ENCODE measurements around the gene NPR2. TPM values are rescaled to one million over a fixed set of nuclear protein-coding genes. Genes with fewer than 3 reads are reported as not detected.

NPR2 gene
- total RNA-seq, 1 donor from 2014 or later, result 24.2 TPM

GRCh38 chr9:35792826-35793225, 1.4 kb downstream of the NPR2 start:
- DNase-seq, result no peak
- intact Hi-C loops (cut with DNase I), result loop anchor here (5.0 to 10.0 kb wide), 2 partner anchors 34 to 232 kb away; partner anchors contain the start of genes FAM221B and TMEM8B
- ATAC-seq (ENCODE audit: poor library complexity), result no peak

- DNase-seq, result no peak
- ATAC-seq (ENCODE audit: poor library complexity), result no peak
- intact Hi-C loops (cut with DNase I), result loop anchor here (5.0 to 10.0 kb wide), 2 partner anchors 34 to 231 kb away; partner anchors contain the start of genes FAM221B and TMEM8B
These were observed 2.1 kb downstream of the NPR2 start for GRCh38 chr9:35793461-35793860.

- DNase-seq (no peak), ATAC-seq (ENCODE audit: poor library complexity) (no peak)
- intact Hi-C loops (cut with DNase I), result loop anchor here (10.0 kb wide), 1 partner anchor 229 kb away; no protein-coding TSS in a partner anchor
These were observed 4.3 kb downstream of the NPR2 start for GRCh38 chr9:35795695-35796094.

GRCh38 chr9:35797311-35798109, 6.1 kb downstream of the NPR2 start:
- intact Hi-C loops (cut with DNase I), result loop anchor here (10.0 kb wide), 1 partner anchor 227 kb away; no protein-coding TSS in a partner anchor
- no peak for DNase-seq

GRCh38 chr9:35798658-35799374, 7.4 kb downstream of the NPR2 start:
- DNase-seq (no peak), ATAC-seq (ENCODE audit: poor library complexity) (no peak)
- intact Hi-C loops (cut with DNase I), result loop anchor here (10.0 kb wide), 1 partner anchor 226 kb away; no protein-coding TSS in a partner anchor

More at GRCh38 chr9:35797311-35798109, 6.1 kb downstream of the NPR2 start:
- ATAC-seq (ENCODE audit: poor library complexity), result no peak

- intact Hi-C loops (cut with DNase I), result no loop called here
- DNase-seq, result no peak
- no peak for ATAC-seq (ENCODE audit: poor library complexity)
These were observed 9.1 kb downstream of the NPR2 start for GRCh38 chr9:35800530-35800929.

GRCh38 chr9:35801328-35802128, 10.1 kb downstream of the NPR2 start:
- DNase-seq (no peak), ATAC-seq (ENCODE audit: poor library complexity) (no peak)
- intact Hi-C loops (cut with DNase I), result no loop called here

GRCh38 chr9:35806101-35806500, 14.7 kb downstream of the NPR2 start:
- intact Hi-C loops (cut with DNase I), result no loop called here
- no peak for DNase-seq
- no peak for ATAC-seq (ENCODE audit: poor library complexity)

GRCh38 chr9:35808433-35808832, 17.0 kb downstream of the NPR2 start:
- intact Hi-C loops (cut with DNase I), result no loop called here
- no peak for DNase-seq
- no peak for ATAC-seq (ENCODE audit: poor library complexity)

- ATAC-seq (ENCODE audit: poor library complexity) (no peak), DNase-seq (no peak)
- intact Hi-C loops (cut with DNase I), result no loop called here
These were observed 18.7 kb downstream of the NPR2 start for GRCh38 chr9:35810122-35810521.

GRCh38 chr9:35811381-35812024, 20.1 kb downstream of the NPR2 start:
- intact Hi-C loops (cut with DNase I), result no loop called here

GRCh38 chr9:35812025-35812602, 20.7 kb downstream of the NPR2 start, which contains the start of gene SPAG8:
Gene SPAG8 (minus strand): TSS chr9:35812262. CDS start chr9:35812147, 115 bp downstream.
- peak; percentile 97 for DNase-seq
- ATAC-seq (ENCODE audit: poor library complexity), result peak; percentile 77
- intact Hi-C loops (cut with DNase I), result no loop called here

More at GRCh38 chr9:35811381-35812024, 20.1 kb downstream of the NPR2 start:
- ATAC-seq (ENCODE audit: poor library complexity), result peak; percentile 3
- peak; percentile 59 for DNase-seq

- intact Hi-C loops (cut with DNase I), result no loop called here
These were observed 22.2 kb downstream of the NPR2 start for GRCh38 chr9:35813434-35814105.

GRCh38 chr9:35814106-35814840, 22.9 kb downstream of the NPR2 start:
- DNase-seq, result peak; percentile 85
- peak; percentile 66 for ATAC-seq (ENCODE audit: poor library complexity)
- intact Hi-C loops (cut with DNase I), result no loop called here

More at GRCh38 chr9:35813434-35814105, 22.2 kb downstream of the NPR2 start:
- DNase-seq (no peak), ATAC-seq (ENCODE audit: poor library complexity) (no peak)

GRCh38 chr9:35814841-35815543, 23.6 kb downstream of the NPR2 start, which contains the start of gene HINT2:
Gene HINT2 (minus strand): TSS chr9:35815042. CDS start chr9:35814979, 63 bp downstream.
- intact Hi-C loops (cut with DNase I), result no loop called here
- peak; percentile 98 for DNase-seq
- ATAC-seq (ENCODE audit: poor library complexity), result peak; percentile 92

- no peak for ATAC-seq (ENCODE audit: poor library complexity)
- DNase-seq, result no peak
- intact Hi-C loops (cut with DNase I), result no loop called here
These were observed 25.3 kb downstream of the NPR2 start for GRCh38 chr9:35816708-35817107.

All from Right ventricle myocardium superior (tissue), 1 donor.